ENCODE measurements around the gene FOXF2.

DNA sequence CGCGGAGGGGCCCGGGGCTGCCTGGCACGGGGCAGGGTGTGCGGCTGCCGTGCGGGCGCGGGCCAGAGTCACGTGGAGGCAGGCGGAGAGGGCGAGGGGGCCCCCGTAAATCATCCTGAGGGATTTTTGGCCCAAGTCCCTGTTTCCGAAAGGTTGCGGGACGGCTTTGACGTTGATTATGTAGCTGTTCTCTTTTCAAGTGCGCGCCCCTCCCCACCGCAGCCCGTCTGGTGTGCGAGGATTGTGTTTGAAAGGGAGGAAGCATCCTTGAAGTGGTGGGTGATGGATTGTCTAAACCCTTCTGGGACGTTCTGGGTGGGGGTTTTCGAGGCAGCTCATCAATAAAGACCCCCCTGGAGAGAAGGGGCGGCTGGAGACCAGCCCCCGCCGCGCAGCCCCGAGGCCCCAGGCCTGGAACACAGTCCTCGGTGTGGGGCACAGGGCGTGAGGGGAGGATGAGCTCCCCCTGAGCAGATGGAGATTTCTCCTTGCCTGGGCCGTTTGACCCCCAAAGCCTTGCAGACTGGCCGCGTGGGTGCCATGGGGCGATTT lies 7.0 kb upstream of the FOXF2 start:
- TF ChIP-seq CTCF (IDR thresholded peaks at IDR 0.05) (no peak), EP300 (IDR thresholded peaks at IDR 0.05) (no peak), POLR2A (IDR thresholded peaks at IDR 0.05) (no peak)

All from ovary (tissue), 3 donors.